Activated T-cell treated with anti-CD3 and anti-CD28 coated beads, Interleukin-2, amount 50 U/mL, for 4 hours (primary cell): ENCODE results near the gene BCAR1. TPM values are rescaled to one million over a fixed set of nuclear protein-coding genes. Genes with fewer than 3 reads are reported as not detected.
"Not testable (repeated sequence)": the region's sequence is repeated elsewhere in the genome, so short reads cannot be mapped to it uniquely, and the experiment has no call there.

Experiments used
- ATAC-seq, 2 donors: fragments of 200-7000 bp; cut with Tn5 transposase; one replicate each; pipeline ENCODE4 v1.10.0; 2021
- DNase-seq: peaks from one replicate; pipeline ENCODE4 v3.0.0-alpha.2; 2020
- H3K27me3 Mint-ChIP-seq: one replicate; pipeline ENCODE4 v1.8.0; 2021; ENCODE audit warnings: low read depth, mixed read lengths
- H3K36me3 Mint-ChIP-seq: one replicate; pipeline ENCODE4 v1.8.0; 2022; ENCODE audit warnings: mixed read lengths; ENCODE audit not compliant: insufficient read depth
- H3K4me1 Mint-ChIP-seq: one replicate; pipeline ENCODE4 v1.8.0; 2021; ENCODE audit warnings: low read depth, mixed read lengths
- H3K4me3 Mint-ChIP-seq: one replicate; pipeline ENCODE4 v1.8.0; 2021; ENCODE audit warnings: mild to moderate bottlenecking, moderate library complexity, mixed read lengths
- H3K9me3 Mint-ChIP-seq: one replicate; pipeline ENCODE4 v1.8.0; 2021; ENCODE audit warnings: mixed read lengths
- total RNA-seq, 3 donors: library from RNA; stranded (reverse); gene quantifications; one replicate each; pipeline ENCODE4 v1.2.1, GENCODE V29; 2021

BCAR1 gene
- total RNA-seq, 3 donors from 2014 or later = 1.5 to 4.3 (median 2.9) TPM

- not testable (repeated sequence) for H3K36me3 Mint-ChIP-seq, ATAC-seq, H3K4me3 Mint-ChIP-seq, DNase-seq, H3K9me3 Mint-ChIP-seq, H3K27me3 Mint-ChIP-seq
- H3K4me1 Mint-ChIP-seq = peaks cover 13% of the 10 kb centered on the region
Observed at GRCh38 chr16:75205438-75205837, 46.0 kb downstream of the BCAR1 start.

DNA sequence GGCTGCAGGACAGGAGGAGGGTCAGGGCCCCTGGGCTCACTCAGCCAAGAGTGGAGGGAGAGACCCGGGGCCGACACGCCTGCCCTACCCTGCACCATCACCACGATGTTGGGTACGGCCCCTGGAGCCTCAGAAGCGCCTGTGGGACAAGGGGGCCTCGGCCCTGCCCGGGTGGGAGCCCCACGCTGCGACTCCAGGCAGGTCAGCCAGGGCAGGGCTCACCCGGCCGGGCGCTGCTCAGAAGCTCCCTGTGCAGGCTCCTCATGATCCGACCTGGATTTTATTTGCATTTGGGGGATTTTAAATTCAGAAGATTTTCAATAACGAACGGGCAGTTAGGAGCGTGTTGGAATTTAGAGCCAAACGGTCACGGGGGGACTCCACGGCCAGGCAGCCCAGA is 46.5 kb downstream of the BCAR1 start:
- H3K4me3 Mint-ChIP-seq, H3K27me3 Mint-ChIP-seq, ATAC-seq, DNase-seq, H3K9me3 Mint-ChIP-seq, H3K36me3 Mint-ChIP-seq: not testable (repeated sequence)
- H3K4me1 Mint-ChIP-seq = peaks cover 13% of the 10 kb centered on the region

GRCh38 chr16:75204410-75204758 is 47.0 kb downstream of the BCAR1 start:
- Mint-ChIP-seq H3K4me1 (peaks cover 13% of the 10 kb centered on the region), H3K4me3 (no peak overlapping the region), H3K36me3 (no peaks in the 10 kb centered on the region), H3K9me3 (no peaks in the 10 kb centered on the region), H3K27me3 (no peaks in the 10 kb centered on the region)
- DNase-seq (no peak), ATAC-seq (no peak)

- no peak for DNase-seq
Observed at GRCh38 chr16:75203667-75204409, 47.6 kb downstream of the BCAR1 start.

GRCh38 chr16:75203096-75203495 is 48.3 kb downstream of the BCAR1 start:
- no peaks in the 10 kb centered on the region for H3K36me3 Mint-ChIP-seq
- peaks cover 4% of the 10 kb centered on the region for H3K27me3 Mint-ChIP-seq
- H3K4me3 Mint-ChIP-seq = no peak overlapping the region
- H3K9me3 Mint-ChIP-seq = no peaks in the 10 kb centered on the region
- H3K4me1 Mint-ChIP-seq = peaks cover 13% of the 10 kb centered on the region
- ATAC-seq = no peak
- no peak for DNase-seq

More at GRCh38 chr16:75203667-75204409, 47.6 kb downstream of the BCAR1 start:
- ATAC-seq = no peak
- Mint-ChIP-seq H3K9me3 (no peaks in the 10 kb centered on the region), H3K36me3 (no peaks in the 10 kb centered on the region), H3K4me3 (no peak overlapping the region), H3K4me1 (peaks cover 13% of the 10 kb centered on the region), H3K27me3 (no peaks in the 10 kb centered on the region)

GRCh38 chr16:75202069-75202590 is 49.3 kb downstream of the BCAR1 start:
- Mint-ChIP-seq H3K36me3 (no peaks in the 10 kb centered on the region), H3K4me1 (peaks cover 13% of the 10 kb centered on the region), H3K9me3 (no peaks in the 10 kb centered on the region), H3K4me3 (no peak overlapping the region), H3K27me3 (peaks cover 14% of the 10 kb centered on the region)
- no peak for ATAC-seq
- no peak for DNase-seq

GRCh38 chr16:75198135-75198600 is 53.3 kb downstream of the BCAR1 start:
- no peak for ATAC-seq
- no peaks in the 10 kb centered on the region for H3K36me3 Mint-ChIP-seq
- DNase-seq = no peak
- H3K27me3 Mint-ChIP-seq = peaks cover 20% of the 10 kb centered on the region
- peaks cover 13% of the 10 kb centered on the region for H3K4me1 Mint-ChIP-seq
- no peak overlapping the region for H3K4me3 Mint-ChIP-seq
- H3K9me3 Mint-ChIP-seq = no peaks in the 10 kb centered on the region

DNA sequence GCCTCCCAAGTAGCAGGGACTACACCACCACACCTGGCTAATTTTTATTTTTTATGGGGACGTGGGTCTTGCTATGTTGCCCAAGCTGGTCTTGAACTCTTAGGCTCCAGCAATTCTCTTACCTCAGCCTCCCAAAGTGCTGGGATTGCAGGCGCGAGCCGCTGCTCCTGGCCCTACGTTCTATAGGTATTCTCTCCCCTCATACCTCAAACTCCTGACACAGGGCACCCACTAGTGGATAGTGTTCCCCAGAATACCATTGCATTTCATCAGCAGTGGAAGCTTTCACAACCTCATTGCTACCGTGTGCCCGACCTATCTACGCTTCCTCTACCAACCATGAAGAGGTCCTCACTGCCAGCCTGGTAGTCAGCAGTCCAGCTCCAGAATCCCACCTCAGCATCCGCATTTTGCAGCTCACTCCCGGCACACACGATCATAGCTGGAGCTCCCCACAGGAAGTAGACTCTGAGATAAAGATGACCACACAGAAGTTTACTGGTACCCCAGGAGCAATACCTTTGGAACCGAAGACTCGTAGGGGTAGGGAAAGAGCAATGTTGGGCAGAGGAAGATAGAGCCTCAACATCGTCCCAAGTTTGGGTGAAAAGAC is 53.8 kb downstream of the BCAR1 start:
- H3K9me3 Mint-ChIP-seq = no peaks in the 10 kb centered on the region
- H3K4me1 Mint-ChIP-seq = peaks cover 13% of the 10 kb centered on the region
- no peak overlapping the region for H3K4me3 Mint-ChIP-seq
- H3K36me3 Mint-ChIP-seq = no peaks in the 10 kb centered on the region
- H3K27me3 Mint-ChIP-seq = peaks cover 20% of the 10 kb centered on the region
- DNase-seq = no peak
- ATAC-seq = no peak

GRCh38 chr16:75196836-75197235 is 54.6 kb downstream of the BCAR1 start:
- H3K4me1 Mint-ChIP-seq = peaks cover 10% of the 10 kb centered on the region
- no peak for DNase-seq
- peaks cover 20% of the 10 kb centered on the region for H3K27me3 Mint-ChIP-seq
- no peaks in the 10 kb centered on the region for H3K9me3 Mint-ChIP-seq
- no peaks in the 10 kb centered on the region for H3K36me3 Mint-ChIP-seq
- H3K4me3 Mint-ChIP-seq = no peak overlapping the region
- no peak for ATAC-seq

DNA sequence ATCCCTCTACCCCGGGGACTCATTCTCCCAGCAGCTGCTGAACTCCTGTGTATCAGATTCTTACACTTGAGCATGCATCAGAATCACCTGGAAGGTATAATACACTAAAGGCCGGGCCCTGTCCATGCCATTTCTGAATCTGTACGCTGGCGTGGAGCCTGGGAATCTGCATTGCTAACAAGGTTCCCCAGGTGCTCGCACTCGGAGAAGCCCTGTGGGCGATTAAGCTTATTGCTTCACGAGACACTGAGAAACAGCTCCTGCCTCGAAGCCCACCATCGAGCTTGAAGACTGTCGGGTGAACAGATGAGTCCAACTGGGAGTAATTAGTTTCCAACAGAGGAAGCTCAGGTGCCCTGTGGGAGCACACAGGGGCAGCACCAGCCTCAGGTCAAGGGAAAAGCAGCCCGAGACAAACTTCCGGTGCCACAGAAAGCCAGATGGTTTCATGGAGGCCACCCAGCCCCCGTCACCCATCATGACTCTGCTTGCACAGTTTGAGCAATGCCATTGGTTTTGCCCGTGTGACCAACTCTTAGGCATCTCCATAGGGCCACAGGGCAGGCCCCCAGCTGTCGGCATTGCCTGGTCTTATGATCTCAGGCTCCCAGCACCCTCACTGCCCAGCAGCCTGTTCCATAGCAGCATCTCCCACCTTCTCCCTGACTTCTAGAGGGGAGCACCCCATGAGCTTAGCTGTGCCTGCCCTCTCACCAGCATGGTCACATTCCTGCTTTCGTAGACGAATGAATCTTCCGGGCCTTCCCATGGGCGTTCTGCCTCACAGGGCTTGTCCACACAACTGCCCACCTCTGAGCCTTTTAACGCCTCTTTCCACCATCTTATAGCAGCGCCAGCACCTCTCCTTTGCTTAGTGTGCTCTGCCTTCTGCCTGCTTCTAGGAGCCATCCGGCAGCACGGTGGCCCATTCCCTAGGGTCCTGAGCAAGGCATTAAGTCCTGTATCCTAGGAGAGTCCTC is 55.3 kb downstream of the BCAR1 start:
- Mint-ChIP-seq H3K9me3 (no peaks in the 10 kb centered on the region), H3K4me1 (peaks cover 5% of the 10 kb centered on the region), H3K4me3 (no peak overlapping the region), H3K27me3 (peaks cover 20% of the 10 kb centered on the region), H3K36me3 (no peaks in the 10 kb centered on the region)
- ATAC-seq (no peak), DNase-seq (no peak)

GRCh38 chr16:75193730-75194444 is 57.5 kb downstream of the BCAR1 start:
- H3K4me1 Mint-ChIP-seq = no peaks in the 10 kb centered on the region
- no peaks in the 10 kb centered on the region for H3K36me3 Mint-ChIP-seq
- H3K27me3 Mint-ChIP-seq = peaks cover 23% of the 10 kb centered on the region
- no peak overlapping the region for H3K4me3 Mint-ChIP-seq
- H3K9me3 Mint-ChIP-seq = no peaks in the 10 kb centered on the region
- DNase-seq (no peak), ATAC-seq (no peak)

- H3K4me1 Mint-ChIP-seq = no peaks in the 10 kb centered on the region
- no peak overlapping the region for H3K4me3 Mint-ChIP-seq
- DNase-seq = no peak
- no peaks in the 10 kb centered on the region for H3K9me3 Mint-ChIP-seq
- no peak for ATAC-seq
- H3K36me3 Mint-ChIP-seq = no peaks in the 10 kb centered on the region
- H3K27me3 Mint-ChIP-seq = peaks cover 23% of the 10 kb centered on the region
Observed at GRCh38 chr16:75193265-75193650, 58.2 kb downstream of the BCAR1 start.

GRCh38 chr16:75192606-75193264 is 58.7 kb downstream of the BCAR1 start:
- H3K36me3 Mint-ChIP-seq = no peaks in the 10 kb centered on the region
- H3K27me3 Mint-ChIP-seq = peaks cover 18% of the 10 kb centered on the region
- H3K9me3 Mint-ChIP-seq = no peaks in the 10 kb centered on the region
- H3K4me1 Mint-ChIP-seq = no peaks in the 10 kb centered on the region
- no peak overlapping the region for H3K4me3 Mint-ChIP-seq
- DNase-seq = no peak
- no peak for ATAC-seq
